Measurements from ENCODE around the gene LRP1B. TPM values are rescaled to one million over a fixed set of nuclear protein-coding genes. Genes with fewer than 3 reads are reported as not detected.

The LRP1B gene
- total RNA-seq, 1 donor from 2014 or later: 0.12 TPM

DNA sequence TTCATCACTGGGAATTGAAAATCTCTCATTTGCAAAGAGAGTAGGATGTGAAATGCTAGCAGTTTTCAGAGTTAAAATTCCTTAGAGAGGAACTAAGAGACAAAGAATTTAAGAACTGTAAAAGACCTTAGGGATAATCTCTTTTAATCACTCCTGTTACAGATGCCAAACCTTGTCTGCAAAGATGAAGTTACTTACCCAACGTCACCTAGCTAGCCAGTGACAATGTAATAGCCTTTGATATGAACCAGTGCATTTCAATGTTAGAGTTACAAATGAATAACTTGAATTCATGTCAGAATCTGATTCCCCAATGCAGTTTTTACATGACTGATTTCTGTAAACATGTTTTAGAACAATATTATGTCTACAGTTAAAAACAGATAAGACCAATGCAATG, 190.1 kb downstream of the LRP1B start:
- TF ChIP-seq, protein P1, sequence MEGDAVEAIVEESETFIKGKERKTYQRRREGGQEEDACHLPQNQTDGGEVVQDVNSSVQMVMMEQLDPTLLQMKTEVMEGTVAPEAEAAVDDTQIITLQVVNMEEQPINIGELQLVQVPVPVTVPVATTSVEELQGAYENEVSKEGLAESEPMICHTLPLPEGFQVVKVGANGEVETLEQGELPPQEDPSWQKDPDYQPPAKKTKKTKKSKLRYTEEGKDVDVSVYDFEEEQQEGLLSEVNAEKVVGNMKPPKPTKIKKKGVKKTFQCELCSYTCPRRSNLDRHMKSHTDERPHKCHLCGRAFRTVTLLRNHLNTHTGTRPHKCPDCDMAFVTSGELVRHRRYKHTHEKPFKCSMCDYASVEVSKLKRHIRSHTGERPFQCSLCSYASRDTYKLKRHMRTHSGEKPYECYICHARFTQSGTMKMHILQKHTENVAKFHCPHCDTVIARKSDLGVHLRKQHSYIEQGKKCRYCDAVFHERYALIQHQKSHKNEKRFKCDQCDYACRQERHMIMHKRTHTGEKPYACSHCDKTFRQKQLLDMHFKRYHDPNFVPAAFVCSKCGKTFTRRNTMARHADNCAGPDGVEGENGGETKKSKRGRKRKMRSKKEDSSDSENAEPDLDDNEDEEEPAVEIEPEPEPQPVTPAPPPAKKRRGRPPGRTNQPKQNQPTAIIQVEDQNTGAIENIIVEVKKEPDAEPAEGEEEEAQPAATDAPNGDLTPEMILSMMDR (conservative IDR thresholded peaks at IDR 0.05; ENCODE audit: low read depth, low read length): no peak
- DNase-seq (ENCODE audit: low read depth): no peak

GRCh38 chr2:141933226-141933625, 197.6 kb downstream of the LRP1B start:
- H3K4me3 ChIP-seq (ENCODE audit: low read depth, low read length): no peak overlapping the region
- no peak for DNase-seq (ENCODE audit: low read depth)
- TF ChIP-seq, protein P1 (conservative IDR thresholded peaks at IDR 0.05; ENCODE audit: low read depth, low read length): no peak

More for the DNA sequence above, 190.1 kb downstream of the LRP1B start:
- no peak overlapping the region for H3K4me3 ChIP-seq (ENCODE audit: low read depth, low read length)

GRCh38 chr2:141932261-141932660, 198.6 kb downstream of the LRP1B start:
- H3K4me3 ChIP-seq (ENCODE audit: low read depth, low read length): no peak overlapping the region
- TF ChIP-seq, protein P1 (conservative IDR thresholded peaks at IDR 0.05; ENCODE audit: low read depth, low read length): no peak
- no peak for DNase-seq (ENCODE audit: low read depth)

DNA sequence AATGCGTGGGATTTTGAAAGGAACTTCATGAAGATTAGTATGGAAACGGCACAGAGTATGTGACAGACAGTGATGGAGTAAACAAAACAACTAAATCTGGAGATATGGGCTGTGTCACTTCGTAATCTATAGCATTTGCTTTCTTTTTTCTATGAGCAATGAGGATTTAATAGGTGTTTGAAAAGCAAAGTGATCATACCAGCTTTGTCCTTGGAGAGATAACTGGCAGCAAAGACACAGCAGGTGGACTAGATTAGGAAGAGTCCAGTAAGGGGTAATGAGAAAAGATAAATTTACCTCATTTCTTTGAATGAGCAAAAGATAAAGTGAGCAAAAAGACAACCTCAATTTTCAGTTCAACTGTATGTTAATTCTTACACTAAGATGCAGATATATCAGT, 199.0 kb downstream of the LRP1B start:
- no peak for DNase-seq (ENCODE audit: low read depth)
- TF ChIP-seq, protein P1 (conservative IDR thresholded peaks at IDR 0.05; ENCODE audit: low read depth, low read length): no peak
- no peak overlapping the region for H3K4me3 ChIP-seq (ENCODE audit: low read depth, low read length)

DNA sequence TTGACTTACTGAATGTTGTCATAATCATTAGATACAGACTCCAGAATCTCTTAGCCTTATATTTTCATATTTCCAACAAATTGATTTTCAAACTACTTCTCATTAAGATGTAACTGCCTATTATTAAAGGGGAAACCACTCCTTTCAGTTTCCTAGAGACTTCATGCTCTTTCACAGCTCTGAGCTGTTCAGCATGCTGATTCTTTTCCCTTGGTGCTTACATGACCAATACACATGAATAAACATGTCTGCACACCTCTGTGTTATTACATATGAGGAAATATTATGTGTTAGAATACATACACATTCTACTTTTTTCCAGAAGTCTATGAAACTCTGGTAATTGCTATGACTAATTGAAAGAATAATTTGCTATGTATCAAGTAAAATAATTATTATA, 200.0 kb downstream of the LRP1B start:
- DNase-seq (ENCODE audit: low read depth): no peak
- H3K4me3 ChIP-seq (ENCODE audit: low read depth, low read length): no peak overlapping the region

DNA sequence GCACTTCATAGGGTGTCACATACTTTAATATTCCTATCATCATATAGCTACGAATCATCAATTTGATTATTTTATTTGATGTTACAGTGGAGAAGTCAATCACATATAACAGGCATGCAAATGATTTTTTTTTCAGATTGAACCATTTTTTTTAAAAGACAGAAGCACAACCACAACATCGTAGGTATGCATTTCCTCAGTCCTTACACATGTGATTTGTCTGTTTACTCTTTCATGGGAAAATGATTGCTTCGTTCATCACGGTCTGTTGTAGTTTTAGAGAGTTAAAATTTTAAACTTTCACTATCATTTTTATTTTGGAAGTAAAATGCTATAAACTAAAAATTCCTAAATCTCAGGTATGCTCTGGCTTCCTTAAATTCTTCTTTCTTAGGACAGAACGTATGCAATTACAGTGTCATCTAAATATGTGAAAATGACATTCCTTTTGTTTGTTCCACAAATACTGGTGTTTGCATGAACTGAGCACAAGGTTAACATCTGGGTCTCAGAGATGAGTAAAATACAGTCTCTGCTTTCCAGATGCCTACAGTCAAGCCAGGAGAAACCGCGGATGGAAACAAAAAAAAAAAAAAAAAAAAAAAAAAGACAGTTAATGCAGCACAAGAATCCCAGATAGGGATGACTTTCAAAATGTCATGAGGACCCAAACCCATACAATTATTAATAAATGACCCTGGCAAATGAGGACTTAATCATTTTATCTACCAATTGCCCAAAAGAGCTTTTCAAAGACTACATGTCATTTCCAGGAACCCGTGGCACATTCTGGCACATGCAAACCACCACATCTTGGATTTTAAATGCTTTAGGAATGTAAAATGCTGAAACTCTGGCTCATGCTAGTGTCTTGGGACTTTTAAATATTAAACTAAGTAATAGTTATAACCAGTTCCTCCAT, 201.2 kb downstream of the LRP1B start:
- TF ChIP-seq, protein P1 (conservative IDR thresholded peaks at IDR 0.05; ENCODE audit: low read depth, low read length): no peak
- no peak overlapping the region for H3K4me3 ChIP-seq (ENCODE audit: low read depth, low read length)
- no peak for DNase-seq (ENCODE audit: low read depth)

More for the DNA sequence above, 200.0 kb downstream of the LRP1B start:
- TF ChIP-seq, protein P1 (conservative IDR thresholded peaks at IDR 0.05; ENCODE audit: low read depth, low read length): no peak

Measured in epithelial cell of proximal tubule (primary cell).